Neuronal stem cell (in vitro differentiated cells): ENCODE results near the gene HOXA3. TPM values are rescaled to one million over a fixed set of nuclear protein-coding genes. Genes with fewer than 3 reads are reported as not detected.
A peak's percentile ranks its signal among the peaks of the same experiment; 100 is the strongest.

Source experiments
- DNase-seq: peaks from one replicate; pipeline ENCODE4 v3.0.0-alpha.2; 2013; ENCODE audit warnings: low spot score
- H2AFZ ChIP-seq: one replicate; pipeline ENCODE4 v1.6.1; 2013; ENCODE audit warnings: mild to moderate bottlenecking, low read length, inconsistent platforms
- H2AK5ac ChIP-seq: 2 replicates; pipeline ENCODE4 v1.6.1; 2013; ENCODE audit warnings: low read depth, mild to moderate bottlenecking, inconsistent platforms, low read length, moderate library complexity, mixed read lengths
- H2BK120ac ChIP-seq: 2 replicates; pipeline ENCODE4 v1.6.1; 2013; ENCODE audit warnings: low read depth, mild to moderate bottlenecking, inconsistent platforms, low read length, moderate library complexity, mixed read lengths
- H2BK12ac ChIP-seq: one replicate; pipeline ENCODE4 v1.6.1; 2013; ENCODE audit warnings: low read length, inconsistent platforms
- H2BK15ac ChIP-seq: 2 replicates; pipeline ENCODE4 v1.6.1; 2013; ENCODE audit warnings: mild to moderate bottlenecking, low read length, inconsistent platforms, mixed read lengths
- H2BK5ac ChIP-seq: one replicate; pipeline ENCODE4 v1.6.1; 2013; ENCODE audit warnings: inconsistent platforms, mild to moderate bottlenecking, low read length, moderate library complexity
- H3K14ac ChIP-seq: one replicate; pipeline ENCODE4 v1.6.1; 2013; ENCODE audit warnings: low read length, inconsistent platforms
- H3K18ac ChIP-seq: 2 replicates; pipeline ENCODE4 v1.6.1; 2013; ENCODE audit warnings: low read length, inconsistent platforms
- H3K23ac ChIP-seq: 2 replicates; pipeline ENCODE4 v1.6.1; 2013; ENCODE audit warnings: low read depth, mild to moderate bottlenecking, mixed read lengths, low read length, inconsistent platforms; ENCODE audit not compliant: poor library complexity
- H3K27ac ChIP-seq: replicated peaks from 3 replicates; pipeline ENCODE4 v1.5.1; 2013; ENCODE audit warnings: low read length, inconsistent platforms
- H3K27me3 ChIP-seq, 3 experiments: 2 replicates each; pipeline ENCODE4 v1.6.1; 2013; ENCODE audit warnings: low read length in 3 of 3, mild to moderate bottlenecking in 2 of 3, inconsistent platforms in 1 of 3, low read depth in 1 of 3, mixed read lengths in 1 of 3, moderate library complexity in 1 of 3; ENCODE audit not compliant: control insufficient read depth in 3 of 3, insufficient read depth in 3 of 3
- H3K36me3 ChIP-seq, 2 donors: replicated peaks in 1 of 2; 2 replicates each; pipeline ENCODE4 v1.6.1; 2013; ENCODE audit warnings: low read length in 2 of 2; ENCODE audit not compliant: control insufficient read depth in 2 of 2, insufficient read depth in 2 of 2
- H3K4ac ChIP-seq: 2 replicates; pipeline ENCODE4 v1.6.1; 2013; ENCODE audit warnings: inconsistent platforms, mild to moderate bottlenecking, low read length, moderate library complexity
- H3K4me1 ChIP-seq, 2 donors: 1 replicate in 1 of 2; 2 replicates in 1 of 2; pipeline ENCODE4 v1.6.1; 2013; ENCODE audit warnings: low read length in 2 of 2, low read depth in 1 of 2; ENCODE audit not compliant: control insufficient read depth in 2 of 2, insufficient read depth in 1 of 2
- H3K4me2 ChIP-seq: one replicate; pipeline ENCODE4 v1.6.1; 2013; ENCODE audit warnings: mild to moderate bottlenecking, low read length, inconsistent platforms; ENCODE audit not compliant: insufficient read depth, poor library complexity, severe bottlenecking
- H3K4me3 ChIP-seq, 2 donors: 2 replicates each; pipeline ENCODE4 v1.5.1; 2013; ENCODE audit warnings: low read length in 2 of 2, mild to moderate bottlenecking in 2 of 2, inconsistent platforms in 1 of 2, moderate library complexity in 1 of 2
- H3K79me1 ChIP-seq: one replicate; pipeline ENCODE4 v1.6.1; 2013; ENCODE audit warnings: low read depth, mild to moderate bottlenecking, inconsistent platforms, low read length, moderate library complexity
- H3K9ac ChIP-seq: one replicate; pipeline ENCODE4 v1.6.1; 2013; ENCODE audit warnings: mild to moderate bottlenecking, low read depth, low read length, inconsistent platforms; ENCODE audit not compliant: poor library complexity
- H3K9me3 ChIP-seq, 2 donors: replicated peaks in 1 of 2; 2 replicates each; pipeline versions ENCODE3 to v1.6.1; 2013; ENCODE audit warnings: low read length in 2 of 2, mild to moderate bottlenecking in 2 of 2, inconsistent platforms in 1 of 2, low read depth in 1 of 2, mixed read lengths in 1 of 2, moderate library complexity in 1 of 2; ENCODE audit not compliant: control insufficient read depth in 2 of 2, insufficient read depth in 1 of 2
- H4K8ac ChIP-seq: one replicate; pipeline ENCODE4 v1.6.1; 2013; ENCODE audit warnings: low read depth, mild to moderate bottlenecking, inconsistent platforms, low read length, moderate library complexity
- H4K91ac ChIP-seq: one replicate; pipeline ENCODE4 v1.6.1; 2013; ENCODE audit warnings: low read length, low read depth, mild to moderate bottlenecking, inconsistent platforms; ENCODE audit not compliant: poor library complexity
- WGBS, 2 donors: extraction: QIAGEN DNeasy Blood & Tissue Kit; methylation state at CpG; one replicate each; pipeline ENCODE4 v1.1.7; 2013; ENCODE audit warnings: missing lambda C conversion rate in 2 of 2, mixed read lengths in 1 of 2; ENCODE audit not compliant: insufficient read length in 2 of 2, insufficient replicate concordance in 1 of 2; ENCODE audit errors: extremely low coverage in 2 of 2; 5-methylcytosine and 5-hydroxymethylcytosine counted together
- polyA plus RNA-seq, 2 experiments: library from polyadenylated mRNA; stranded (reverse); fragments of 200-250 nt; gene quantifications; one replicate each; pipeline ENCODE4 v1.2.3, GENCODE V29; 2013

Gene HOXA3
- not detected for polyA plus RNA-seq (2013, experiment 1 of 2)
- not detected for polyA plus RNA-seq (2013, experiment 2 of 2)

- no peak within 1 kb of the TSS for H4K8ac ChIP-seq
- H3K4me1 ChIP-seq: no peaks in the 10 kb centered on the region
- H3K4me3 ChIP-seq: peak within 1 kb of the TSS in 1 of 2 donors; percentile 34
- H3K79me1 ChIP-seq: no peaks in the 10 kb centered on the region
- H4K91ac ChIP-seq: no peak within 1 kb of the TSS
- no peak within 1 kb of the TSS for H2BK120ac ChIP-seq
- H3K36me3 ChIP-seq: no peaks in the 10 kb centered on the region
- H3K4ac ChIP-seq: no peak within 1 kb of the TSS
- no peak within 1 kb of the TSS for H3K9ac ChIP-seq
- H3K4me2 ChIP-seq: no peak within 1 kb of the TSS
- no peak for DNase-seq
- no peak within 1 kb of the TSS for H2BK12ac ChIP-seq
- peaks cover 84 to 99% (median 98%) of the 10 kb centered on the region in 3 experiments for H3K27me3 ChIP-seq
- no peak within 1 kb of the TSS for H3K27ac ChIP-seq
- peak within 1 kb of the TSS; percentile 86 for H2AFZ ChIP-seq
- peak within 1 kb of the TSS; percentile 36 for H3K23ac ChIP-seq
- H2BK5ac ChIP-seq: no peak within 1 kb of the TSS
- peaks cover 4 to 39% of the 10 kb centered on the region in 2 donors for H3K9me3 ChIP-seq
- peak within 1 kb of the TSS; percentile 22 for H3K18ac ChIP-seq
- H2BK15ac ChIP-seq: no peak within 1 kb of the TSS
- peak within 1 kb of the TSS; percentile 65 for H3K14ac ChIP-seq
- no peak within 1 kb of the TSS for H2AK5ac ChIP-seq
- WGBS, 2 donors: no CpG with 5 or more reads among the region's 53 CpGs
These were observed at the start of gene HOXA3 for GRCh38 chr7:27151931-27152815. Gene HOXA3 (minus strand): TSS chr7:27152583. CDS start chr7:27110640, 41,943 bp downstream.

DNA sequence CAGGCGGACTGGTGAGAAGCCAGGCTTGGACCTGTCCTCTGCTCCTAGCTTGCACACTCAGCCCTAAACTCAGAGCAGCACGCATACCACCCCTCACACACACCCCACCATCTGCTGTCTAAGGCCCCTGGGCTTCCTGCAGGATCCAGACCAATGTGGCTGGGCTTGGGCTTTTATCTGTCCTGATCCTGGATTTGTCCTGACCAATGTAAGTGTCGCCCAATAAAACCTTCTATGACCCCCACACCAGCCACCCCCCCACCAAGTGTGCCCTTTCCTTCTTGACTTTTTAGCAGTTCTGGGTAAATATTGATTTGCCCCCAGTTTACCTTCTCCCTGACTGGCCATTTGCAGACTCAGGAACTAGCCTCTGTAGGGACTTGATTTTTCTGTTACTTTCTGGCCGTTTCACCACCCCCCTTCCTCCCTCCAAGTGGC lies 49.2 kb upstream of the HOXA3 start:
- no peak overlapping the region for H4K8ac ChIP-seq
- peaks cover 0 to 1% of the 10 kb centered on the region in 2 donors for H3K4me1 ChIP-seq
- no peak overlapping the region for H3K14ac ChIP-seq
- no peaks in the 10 kb centered on the region for H3K36me3 ChIP-seq
- H2AFZ ChIP-seq: no peak overlapping the region
- no peak overlapping the region for H3K4me3 ChIP-seq
- no peak overlapping the region for H2BK120ac ChIP-seq
- H3K79me1 ChIP-seq: no peaks in the 10 kb centered on the region
- H4K91ac ChIP-seq: no peak overlapping the region
- H3K4me2 ChIP-seq: no peak overlapping the region
- H3K27ac ChIP-seq: no peak overlapping the region
- no peak overlapping the region for H3K9ac ChIP-seq
- no peak overlapping the region for H2BK15ac ChIP-seq
- H2BK12ac ChIP-seq: no peak overlapping the region
- no peak overlapping the region for H3K18ac ChIP-seq
- DNase-seq: no peak
- peaks cover 73 to 94% (median 93%) of the 10 kb centered on the region in 3 experiments for H3K27me3 ChIP-seq
- WGBS, 2 donors: no CpG with 5 or more reads among the region's 4 CpGs
- no peak overlapping the region for H2AK5ac ChIP-seq
- no peak overlapping the region for H3K4ac ChIP-seq
- H3K23ac ChIP-seq: no peak overlapping the region
- no peak overlapping the region for H2BK5ac ChIP-seq
- H3K9me3 ChIP-seq: no peaks in the 10 kb centered on the region

GRCh38 chr7:27200761-27201579 lies 48.6 kb upstream of the HOXA3 start:
- peak overlapping the region; percentile 85 for H2AFZ ChIP-seq
- no peak overlapping the region for H3K9ac ChIP-seq
- H2BK12ac ChIP-seq: no peak overlapping the region
- H3K79me1 ChIP-seq: no peaks in the 10 kb centered on the region
- H2BK120ac ChIP-seq: no peak overlapping the region
- no peak overlapping the region for H3K4ac ChIP-seq
- no CpG with 5 or more reads among the region's 14 CpGs for WGBS, 2 donors
- H3K18ac ChIP-seq: no peak overlapping the region
- H2BK15ac ChIP-seq: no peak overlapping the region
- no peak overlapping the region for H2BK5ac ChIP-seq
- H3K9me3 ChIP-seq: no peaks in the 10 kb centered on the region
- no peak overlapping the region for H3K4me3 ChIP-seq
- no peaks in the 10 kb centered on the region for H3K36me3 ChIP-seq
- no peak overlapping the region for H2AK5ac ChIP-seq
- DNase-seq: no peak
- peaks cover 0 to 1% of the 10 kb centered on the region in 2 donors for H3K4me1 ChIP-seq
- no peak overlapping the region for H3K14ac ChIP-seq
- no peak overlapping the region for H4K91ac ChIP-seq
- no peak overlapping the region for H3K4me2 ChIP-seq
- no peak overlapping the region for H4K8ac ChIP-seq
- no peak overlapping the region for H3K27ac ChIP-seq
- peaks cover 70 to 94% (median 89%) of the 10 kb centered on the region in 3 experiments for H3K27me3 ChIP-seq
- peak overlapping the region; percentile 16 for H3K23ac ChIP-seq
